OCI-LY1 (cell line): Measurements from ENCODE around the gene CORO2B.

Experiments used
- H2AFZ ChIP-seq: fragments of 200-600 bp; sonication (generic), shearing (Covaris generic); 2 replicates; pipeline ENCODE4 v1.6.0; 2014; ENCODE audit warnings: antibody characterized with exemption, mild to moderate bottlenecking, low read length
- H3F3A ChIP-seq: fragments of 200-600 bp; sonication (generic), shearing (Covaris generic); 2 replicates; pipeline ENCODE4 v1.6.0; 2014; ENCODE audit warnings: mild to moderate bottlenecking, antibody characterized with exemption, low read length, moderate library complexity; ENCODE audit not compliant: insufficient read depth
- H3K27ac ChIP-seq: fragments of 200-600 bp; sonication (generic); 2 replicates; pipeline ENCODE4 v1.5.1; 2014; ENCODE audit warnings: low read length, mixed run types, mild to moderate bottlenecking, low read depth; ENCODE audit not compliant: poor library complexity, severe bottlenecking
- H3K27me3 ChIP-seq: fragments of 200-600 bp; sonication (generic); 2 replicates; pipeline ENCODE4 v1.6.0; 2014; ENCODE audit warnings: antibody characterized with exemption, mild to moderate bottlenecking, low read length, moderate library complexity; ENCODE audit not compliant: insufficient read depth
- H3K36me3 ChIP-seq: fragments of 200-600 bp; sonication (generic); 2 replicates; pipeline ENCODE4 v1.6.1; 2014; ENCODE audit warnings: mild to moderate bottlenecking, antibody characterized with exemption, low read length, moderate library complexity, mixed read lengths; ENCODE audit not compliant: insufficient read depth
- H3K4me1 ChIP-seq: fragments of 200-600 bp; sonication (generic); 2 replicates; pipeline ENCODE4 v1.5.1; 2014; ENCODE audit warnings: mild to moderate bottlenecking, low read length, moderate library complexity; ENCODE audit not compliant: insufficient read depth, severe bottlenecking
- H3K4me2 ChIP-seq: fragments of 200-600 bp; sonication (generic), shearing (Covaris generic); 2 replicates; pipeline ENCODE4 v1.6.1; 2014; ENCODE audit warnings: low read length
- H3K4me3 ChIP-seq: fragments of 200-600 bp; sonication (generic); 2 replicates; pipeline ENCODE4 v1.5.1; 2014; ENCODE audit warnings: low read length, low read depth, mild to moderate bottlenecking, mixed read lengths; ENCODE audit not compliant: poor library complexity, severe bottlenecking
- H3K79me2 ChIP-seq: fragments of 200-600 bp; shearing (Covaris generic); 2 replicates; pipeline ENCODE4 v1.6.1; 2016; ENCODE audit warnings: mixed run types, low read length, mixed read lengths; ENCODE audit not compliant: insufficient read depth
- H3K9ac ChIP-seq: fragments of 200-600 bp; sonication (generic), shearing (Covaris generic); 2 replicates; pipeline ENCODE4 v1.6.1; 2014; ENCODE audit warnings: mild to moderate bottlenecking, low read length, mixed read lengths
- H3K9me2 ChIP-seq: fragments of 200-600 bp; sonication (generic), shearing (Covaris generic); 2 replicates; pipeline ENCODE4 v1.6.1; 2014; ENCODE audit warnings: low read depth, mild to moderate bottlenecking, low read length, mixed read lengths
- H3K9me3 ChIP-seq: fragments of 200-600 bp; shearing (Covaris generic); 2 replicates; pipeline ENCODE4 v1.6.1; 2014; ENCODE audit warnings: low read length, mixed read lengths
- H4K20me1 ChIP-seq: fragments of 200-600 bp; sonication (generic), shearing (Covaris generic); 2 replicates; pipeline ENCODE4 v1.6.0; 2016; ENCODE audit warnings: mild to moderate bottlenecking, low read length; ENCODE audit not compliant: insufficient read depth
- EZH2 ChIP-seq: fragments of 200-600 bp; sonication (generic), shearing (Covaris generic); IDR thresholded peaks from 2 replicates; pipeline ENCODE4 v1.8.0; 2017; ENCODE audit warnings: borderline replicate concordance, mixed run types, mild to moderate bottlenecking, antibody characterized with exemption, low read length, moderate library complexity, mixed read lengths
- TF ChIP-seq, protein P1 (sequence below): fragments of 200-600 bp; sonication (generic), shearing (Covaris generic); IDR thresholded peaks from 2 replicates; pipeline ENCODE4 v1.5.1; 2017; ENCODE audit warnings: mild to moderate bottlenecking, antibody characterized with exemption, low read length, moderate library complexity, mixed read lengths

The CORO2B gene

DNA sequence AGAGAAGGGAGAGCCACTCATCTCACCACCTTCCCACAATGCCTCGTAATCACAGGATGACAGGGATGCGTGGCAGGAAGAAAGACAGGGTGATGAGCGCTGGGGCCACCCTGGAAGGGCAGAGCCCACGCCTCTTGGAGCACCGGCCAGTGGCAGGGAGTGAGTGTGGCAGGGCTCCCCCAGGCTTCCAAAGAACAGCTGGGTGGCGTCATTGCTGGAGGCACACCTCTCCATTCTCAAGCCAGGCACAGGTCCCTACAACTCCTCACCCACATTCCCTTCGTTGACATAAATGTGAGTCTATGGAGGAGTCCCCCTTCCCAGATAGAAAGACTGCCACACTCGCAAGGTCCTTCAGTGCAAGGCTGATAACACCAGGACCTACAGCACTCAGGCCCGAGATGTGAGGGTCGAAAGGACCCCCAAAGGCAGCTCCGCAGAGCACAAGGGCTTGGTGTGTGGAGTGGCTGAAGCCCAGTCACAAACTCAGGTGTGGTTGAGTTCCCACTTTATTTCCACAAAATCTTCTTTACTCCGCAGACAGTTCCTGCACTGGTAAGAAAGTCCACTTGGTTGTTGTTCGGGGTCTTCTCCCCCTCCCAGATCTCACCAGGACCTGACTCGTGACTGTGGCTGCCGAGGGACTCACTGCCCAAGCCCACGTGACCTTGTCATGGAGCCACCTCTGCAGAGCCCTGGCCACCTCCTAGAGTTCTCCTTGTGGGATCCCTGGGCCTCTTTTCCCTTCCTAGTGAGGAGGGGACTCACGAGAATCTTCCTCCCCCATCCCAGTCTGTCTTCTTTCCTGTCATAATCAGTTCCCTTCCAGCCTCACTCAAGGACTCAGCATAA lies 22.4 kb upstream of the CORO2B start:
- Histone ChIP-seq H3K27ac (no peak overlapping the region), H3K4me2 (no peak overlapping the region), H3K79me2 (no peaks in the 10 kb centered on the region), H3K9me3 (no peaks in the 10 kb centered on the region), H3K4me1 (peaks cover 24% of the 10 kb centered on the region), H3K36me3 (no peaks in the 10 kb centered on the region), H3K4me3 (no peak overlapping the region), H3K27me3 (no peaks in the 10 kb centered on the region), H3F3A (no peaks in the 10 kb centered on the region), H4K20me1 (no peaks in the 10 kb centered on the region), H3K9me2 (no peaks in the 10 kb centered on the region), H2AFZ (no peak overlapping the region), H3K9ac (no peak overlapping the region)
- no peak for TF ChIP-seq EZH2
- TF ChIP-seq, protein P1, sequence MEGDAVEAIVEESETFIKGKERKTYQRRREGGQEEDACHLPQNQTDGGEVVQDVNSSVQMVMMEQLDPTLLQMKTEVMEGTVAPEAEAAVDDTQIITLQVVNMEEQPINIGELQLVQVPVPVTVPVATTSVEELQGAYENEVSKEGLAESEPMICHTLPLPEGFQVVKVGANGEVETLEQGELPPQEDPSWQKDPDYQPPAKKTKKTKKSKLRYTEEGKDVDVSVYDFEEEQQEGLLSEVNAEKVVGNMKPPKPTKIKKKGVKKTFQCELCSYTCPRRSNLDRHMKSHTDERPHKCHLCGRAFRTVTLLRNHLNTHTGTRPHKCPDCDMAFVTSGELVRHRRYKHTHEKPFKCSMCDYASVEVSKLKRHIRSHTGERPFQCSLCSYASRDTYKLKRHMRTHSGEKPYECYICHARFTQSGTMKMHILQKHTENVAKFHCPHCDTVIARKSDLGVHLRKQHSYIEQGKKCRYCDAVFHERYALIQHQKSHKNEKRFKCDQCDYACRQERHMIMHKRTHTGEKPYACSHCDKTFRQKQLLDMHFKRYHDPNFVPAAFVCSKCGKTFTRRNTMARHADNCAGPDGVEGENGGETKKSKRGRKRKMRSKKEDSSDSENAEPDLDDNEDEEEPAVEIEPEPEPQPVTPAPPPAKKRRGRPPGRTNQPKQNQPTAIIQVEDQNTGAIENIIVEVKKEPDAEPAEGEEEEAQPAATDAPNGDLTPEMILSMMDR: no peak

DNA sequence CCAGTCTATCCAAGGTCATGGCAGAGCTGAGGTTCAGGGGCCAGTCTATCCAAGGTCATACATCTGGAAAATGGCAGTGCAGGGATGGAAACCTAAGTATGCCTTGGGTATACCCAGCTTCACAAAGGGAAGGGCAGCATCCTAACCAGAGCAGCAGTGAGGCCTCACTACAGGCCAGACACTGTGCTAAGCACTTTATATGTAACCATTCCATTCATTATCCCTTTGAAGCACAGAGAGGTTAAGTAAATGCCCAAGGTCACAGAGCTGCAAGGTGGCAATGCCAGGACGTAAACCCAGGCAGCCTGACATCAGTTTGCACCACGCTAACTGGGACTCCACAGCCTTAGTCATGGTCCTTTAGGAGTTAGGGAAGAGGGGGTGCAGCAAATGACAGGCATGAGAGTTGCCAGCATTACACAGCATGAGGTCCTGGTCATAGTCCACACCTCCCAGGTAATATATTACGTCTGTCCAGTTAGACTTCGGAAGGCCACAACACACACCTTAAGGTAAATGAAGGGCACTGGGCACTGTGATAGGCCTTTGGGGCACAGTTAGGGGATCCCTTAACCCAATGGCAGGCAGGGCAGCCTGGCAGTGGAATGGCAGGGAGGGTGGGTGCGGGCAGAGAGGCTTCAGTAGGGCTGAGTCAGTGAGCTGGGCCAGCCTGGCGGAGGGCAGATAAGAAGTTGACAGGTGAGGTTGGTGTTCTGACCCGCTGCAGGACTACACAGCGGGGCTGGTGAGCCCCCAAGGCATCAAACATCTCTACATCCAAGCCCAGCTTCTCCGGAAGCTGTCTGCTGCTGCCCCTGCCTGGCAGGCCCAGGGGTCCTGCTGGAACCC lies 21.1 kb upstream of the CORO2B start:
- no peaks in the 10 kb centered on the region for H3K79me2 ChIP-seq
- H3K4me2 ChIP-seq: no peak overlapping the region
- H3K27ac ChIP-seq: no peak overlapping the region
- no peaks in the 10 kb centered on the region for H3F3A ChIP-seq
- no peak overlapping the region for H3K4me3 ChIP-seq
- H3K27me3 ChIP-seq: no peaks in the 10 kb centered on the region
- H3K9ac ChIP-seq: no peak overlapping the region
- TF ChIP-seq EZH2: no peak
- TF ChIP-seq, protein P1: no peak
- no peaks in the 10 kb centered on the region for H3K9me3 ChIP-seq
- H3K4me1 ChIP-seq: peaks cover 29% of the 10 kb centered on the region
- no peak overlapping the region for H2AFZ ChIP-seq
- no peaks in the 10 kb centered on the region for H3K36me3 ChIP-seq
- no peaks in the 10 kb centered on the region for H3K9me2 ChIP-seq
- no peaks in the 10 kb centered on the region for H4K20me1 ChIP-seq

DNA sequence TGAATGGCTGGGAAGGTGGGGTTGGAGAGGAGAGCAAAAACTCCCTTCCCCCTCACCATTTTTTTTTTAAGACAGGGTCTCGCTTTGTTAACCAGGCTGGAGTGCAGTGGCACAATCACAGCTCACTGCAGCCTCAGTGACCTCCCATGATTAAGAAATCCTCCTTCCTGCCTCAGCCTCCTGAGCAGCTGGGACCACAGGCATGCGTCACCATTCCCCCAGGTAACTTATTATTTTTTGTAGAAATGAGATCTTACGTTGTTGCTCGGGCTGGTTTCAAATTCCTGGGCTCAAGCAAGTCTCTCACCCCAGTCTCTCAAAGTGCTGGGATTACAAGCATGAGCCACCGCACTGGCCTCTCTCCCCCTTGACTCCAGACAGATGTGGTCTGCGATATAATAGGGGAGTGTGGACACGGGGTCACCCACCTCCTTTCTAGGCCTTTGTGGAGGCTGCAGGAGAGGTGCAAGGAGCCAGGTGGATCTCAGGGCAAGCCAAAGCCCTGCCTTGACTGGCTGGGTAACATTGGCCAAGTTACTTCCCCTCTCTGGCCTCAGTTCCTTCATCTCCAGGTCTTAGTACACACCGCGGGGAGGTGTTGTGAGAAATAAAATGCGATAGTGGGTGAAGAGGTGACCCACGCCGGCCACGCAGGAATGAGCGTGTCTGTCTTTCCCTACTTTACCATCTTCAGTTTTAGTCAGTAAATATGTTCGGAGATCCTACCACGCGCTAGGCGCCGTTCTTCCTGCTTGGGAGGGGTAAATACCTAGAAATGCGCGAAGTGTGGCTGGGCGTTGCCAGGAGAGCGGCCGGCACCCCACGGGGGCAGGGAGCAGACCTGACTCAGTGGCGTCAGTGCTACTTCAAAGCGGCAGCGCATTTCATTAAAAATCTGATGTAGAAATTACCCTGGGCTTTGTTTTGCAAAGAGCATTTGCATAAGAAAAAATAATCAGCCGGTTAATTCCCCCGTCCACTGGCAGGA lies 20.2 kb upstream of the CORO2B start:
- no peaks in the 10 kb centered on the region for H3K27me3 ChIP-seq
- peak overlapping the region; percentile 36 for H3K4me2 ChIP-seq
- no peak for TF ChIP-seq EZH2
- TF ChIP-seq, protein P1: no peak
- H3K9me2 ChIP-seq: no peaks in the 10 kb centered on the region
- peaks cover 29% of the 10 kb centered on the region for H3K4me1 ChIP-seq
- H3K9me3 ChIP-seq: no peaks in the 10 kb centered on the region
- peak overlapping the region; percentile 29 for H3K4me3 ChIP-seq
- no peak overlapping the region for H3K27ac ChIP-seq
- H3F3A ChIP-seq: no peaks in the 10 kb centered on the region
- no peak overlapping the region for H3K9ac ChIP-seq
- no peaks in the 10 kb centered on the region for H4K20me1 ChIP-seq
- H3K36me3 ChIP-seq: no peaks in the 10 kb centered on the region
- H3K79me2 ChIP-seq: no peaks in the 10 kb centered on the region
- H2AFZ ChIP-seq: no peak overlapping the region
